CD4-positive, alpha-beta T cell treated with Interferon alpha-2 for 1 hour (primary cell): ENCODE results near the gene TSPEAR.
"Not testable (repeated sequence)": the region's sequence is repeated elsewhere in the genome, so short reads cannot be mapped to it uniquely, and the experiment has no call there.

Source experiments
- DNase-seq, 2 donors: peaks; one replicate each; pipeline ENCODE4 v3.0.0-alpha.2; 2020 to 2022

The TSPEAR gene

GRCh38 chr21:44564099-44564498 lies 147.3 kb downstream of the TSPEAR start:
- no peak for DNase-seq

- no peak for DNase-seq
These were observed 152.7 kb downstream of the TSPEAR start, which contains the start of gene KRTAP10-3 for GRCh38 chr21:44558695-44559094. Gene KRTAP10-3 (minus strand): TSS chr21:44558795. CDS start chr21:44558715, 80 bp downstream.

- DNase-seq: not testable (repeated sequence)
These were observed 153.1 kb downstream of the TSPEAR start for GRCh38 chr21:44558329-44558675.

GRCh38 chr21:44557491-44558328 lies 153.7 kb downstream of the TSPEAR start:
- DNase-seq: no peak

DNA sequence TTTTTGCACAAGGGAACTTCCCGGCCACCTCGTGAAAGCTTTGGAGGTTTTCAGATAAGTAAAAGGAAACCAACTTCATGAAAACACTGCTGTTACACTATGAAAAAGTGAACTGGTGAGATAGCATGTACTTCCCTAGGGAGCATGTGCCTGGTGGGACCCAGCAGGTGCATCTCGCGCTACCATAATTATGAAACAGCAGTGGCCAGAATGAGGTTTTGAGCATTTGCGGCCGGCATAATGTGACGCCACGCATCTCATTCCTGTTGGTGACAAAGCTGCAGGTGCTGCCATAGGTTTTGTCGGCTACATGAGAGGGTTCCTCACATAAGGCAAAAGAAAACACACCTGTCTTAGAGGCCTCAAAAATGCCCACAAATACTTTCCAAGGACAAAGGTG lies 154.5 kb downstream of the TSPEAR start:
- no peak for DNase-seq

GRCh38 chr21:44555200-44555875 lies 156.0 kb downstream of the TSPEAR start:
- no peak for DNase-seq

DNA sequence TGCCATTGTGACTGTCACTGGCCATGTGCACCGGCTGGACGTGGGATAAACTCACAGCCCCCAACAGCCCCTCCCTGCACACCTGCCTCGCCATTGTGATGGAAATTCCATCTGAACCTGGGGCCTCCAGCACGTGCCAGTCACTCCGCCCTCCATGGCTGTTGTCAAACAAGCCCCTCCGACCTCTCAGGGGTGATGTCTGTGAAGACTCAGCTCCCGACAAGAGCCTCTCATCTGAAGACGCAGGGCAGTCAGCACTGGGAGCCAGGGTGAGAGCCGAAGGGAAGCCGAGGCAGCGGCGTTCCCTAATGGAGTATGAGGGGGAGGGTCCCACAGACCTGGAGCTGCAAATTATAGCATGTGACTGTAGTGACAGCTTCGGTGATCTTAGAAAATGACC lies 158.7 kb downstream of the TSPEAR start:
- DNase-seq: no peak

- DNase-seq: no peak
These were observed 159.2 kb downstream of the TSPEAR start for GRCh38 chr21:44552136-44552535.

- no peak for DNase-seq
These were observed 159.9 kb downstream of the TSPEAR start, which contains the start of gene KRTAP10-2 for GRCh38 chr21:44551340-44551961. Gene KRTAP10-2 (minus strand): TSS chr21:44551505. CDS start chr21:44551458, 47 bp downstream.

- DNase-seq: no peak
These were observed 160.6 kb downstream of the TSPEAR start for GRCh38 chr21:44550807-44551206.

- DNase-seq: not testable (repeated sequence)
These were observed 161.1 kb downstream of the TSPEAR start for GRCh38 chr21:44550285-44550684.

- no peak for DNase-seq
These were observed 161.7 kb downstream of the TSPEAR start for GRCh38 chr21:44549525-44550211.

DNA sequence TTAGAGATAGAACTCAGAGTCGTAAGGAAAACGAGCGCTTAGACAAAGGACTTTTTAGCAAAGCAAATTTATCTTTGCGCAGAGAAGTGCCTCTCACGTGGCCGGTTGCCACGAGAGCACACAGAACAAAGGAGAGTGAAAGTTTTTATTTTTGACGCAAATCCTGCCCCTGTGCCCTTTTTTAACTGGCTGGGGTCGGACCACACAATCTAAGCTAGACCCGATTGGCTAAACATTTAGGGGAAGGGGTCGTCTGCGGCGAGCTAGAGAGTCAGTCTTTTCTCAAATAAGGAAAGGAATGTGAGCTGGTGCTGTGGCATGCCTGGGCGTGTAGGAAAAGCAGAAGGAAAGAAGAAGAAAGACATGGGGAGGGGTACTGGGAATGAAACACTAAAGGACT lies 162.4 kb downstream of the TSPEAR start:
- DNase-seq: no peak

DNA sequence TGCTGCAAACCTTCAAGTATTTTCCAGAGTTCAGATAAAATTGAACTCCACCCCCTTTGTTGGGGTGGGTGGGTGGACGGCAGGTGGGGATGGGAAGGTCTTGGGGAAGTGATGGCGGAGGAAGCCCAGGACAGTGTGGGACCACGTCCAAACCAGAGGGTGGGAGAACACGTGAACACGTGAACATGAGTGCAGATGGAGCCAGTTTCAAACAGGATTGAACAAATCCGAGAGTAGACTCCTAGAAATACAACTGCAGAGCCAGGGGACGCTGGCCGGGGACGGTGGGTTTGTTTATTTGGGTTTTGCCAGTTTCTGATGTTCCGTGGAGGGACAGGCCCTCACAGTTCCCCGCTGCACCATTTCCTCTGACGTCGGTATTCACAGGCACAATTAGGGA lies 163.0 kb downstream of the TSPEAR start:
- DNase-seq: no peak

- DNase-seq: peak in 1 of 2 donors; percentile 54
These were observed 163.6 kb downstream of the TSPEAR start for GRCh38 chr21:44547656-44548331.

GRCh38 chr21:44544566-44544965 lies 166.8 kb downstream of the TSPEAR start:
- DNase-seq: no peak

DNA sequence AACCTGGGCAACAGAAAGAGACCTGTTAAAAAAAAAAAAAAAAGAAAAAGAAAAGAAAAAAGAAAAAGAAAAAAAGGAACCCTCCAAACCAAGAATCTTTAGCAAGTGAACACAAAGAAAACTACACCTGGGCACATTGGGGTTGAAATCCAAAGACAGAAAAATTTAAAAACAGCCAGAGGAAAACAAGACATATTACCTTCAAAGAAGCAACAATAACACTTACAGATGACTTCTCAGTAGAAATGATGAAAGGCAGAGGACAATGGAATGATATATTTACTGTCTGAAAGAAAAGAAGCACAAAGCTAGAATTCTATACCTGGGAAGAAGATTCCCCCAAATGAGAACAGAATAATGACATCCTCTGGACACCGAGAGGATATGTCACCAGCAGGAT lies 168.7 kb downstream of the TSPEAR start:
- DNase-seq: no peak

GRCh38 chr21:44540741-44541288 lies 170.6 kb downstream of the TSPEAR start:
- DNase-seq: no peak

GRCh38 chr21:44539991-44540666 lies 171.2 kb downstream of the TSPEAR start, which contains the start of gene KRTAP10-1:
Gene KRTAP10-1 (minus strand): TSS chr21:44540195. CDS start chr21:44540150, 45 bp downstream.
- no peak for DNase-seq

- no peak for DNase-seq
These were observed 172.3 kb downstream of the TSPEAR start for GRCh38 chr21:44539046-44539445.
